Measurements from ENCODE around the gene ZNF688.

GRCh38 chr16:30585022-30585399 is 13.5 kb upstream of the ZNF688 start:
- TF ChIP-seq POLR2A (IDR thresholded peaks at IDR 0.05) (no peak), CTCF (IDR thresholded peaks at IDR 0.05) (no peak)
